ENCODE results near the gene SEC62.

- TF ChIP-seq EZH2 (IDR thresholded peaks at IDR 0.05; ENCODE audit: borderline replicate concordance, low read depth, low read length, severe bottlenecking) (no peak), CTCF (IDR thresholded peaks at IDR 0.05; ENCODE audit: borderline replicate concordance, extremely low read depth, low read length, poor library complexity, severe bottlenecking) (no peak)
Observed at GRCh38 chr3:170037463-170038433, 71.1 kb downstream of the SEC62 start, which contains the start of gene GPR160.

All from DND-41 (cell line).